Epithelial cell of esophagus (primary cell): ENCODE results near the gene WDR46.

Experiments used
- DNase-seq: peaks from one replicate; pipeline ENCODE4 v3.0.0; 2010; ENCODE audit warnings: low read depth
- H3K4me3 ChIP-seq: 2 replicates; pipeline ENCODE4 v1.5.1; 2011; ENCODE audit warnings: mild to moderate bottlenecking, low read length, control low read depth
- CTCF ChIP-seq: IDR thresholded peaks from 2 replicates; pipeline ENCODE4 v1.5.1; 2011; ENCODE audit warnings: low read depth, mild to moderate bottlenecking, low read length, control low read depth, inconsistent platforms; ENCODE audit not compliant: insufficient read depth; ENCODE audit errors: missing control alignments

The WDR46 gene

GRCh38 chr6:33317669-33318425 lies 28.8 kb upstream of the WDR46 start, which contains the start of gene ZBTB22:
Gene ZBTB22 (minus strand): TSS chr6:33317744. CDS start chr6:33316916, 828 bp downstream.
- TF ChIP-seq CTCF: no peak
- peak; percentile 100 for DNase-seq
- peak within 1 kb of the TSS; percentile 68 for H3K4me3 ChIP-seq

- no peak for TF ChIP-seq CTCF
- H3K4me3 ChIP-seq: peak overlapping the region; percentile 68
- DNase-seq: no peak
Measured at GRCh38 chr6:33317419-33317668, 28.3 kb upstream of the WDR46 start.

DNA sequence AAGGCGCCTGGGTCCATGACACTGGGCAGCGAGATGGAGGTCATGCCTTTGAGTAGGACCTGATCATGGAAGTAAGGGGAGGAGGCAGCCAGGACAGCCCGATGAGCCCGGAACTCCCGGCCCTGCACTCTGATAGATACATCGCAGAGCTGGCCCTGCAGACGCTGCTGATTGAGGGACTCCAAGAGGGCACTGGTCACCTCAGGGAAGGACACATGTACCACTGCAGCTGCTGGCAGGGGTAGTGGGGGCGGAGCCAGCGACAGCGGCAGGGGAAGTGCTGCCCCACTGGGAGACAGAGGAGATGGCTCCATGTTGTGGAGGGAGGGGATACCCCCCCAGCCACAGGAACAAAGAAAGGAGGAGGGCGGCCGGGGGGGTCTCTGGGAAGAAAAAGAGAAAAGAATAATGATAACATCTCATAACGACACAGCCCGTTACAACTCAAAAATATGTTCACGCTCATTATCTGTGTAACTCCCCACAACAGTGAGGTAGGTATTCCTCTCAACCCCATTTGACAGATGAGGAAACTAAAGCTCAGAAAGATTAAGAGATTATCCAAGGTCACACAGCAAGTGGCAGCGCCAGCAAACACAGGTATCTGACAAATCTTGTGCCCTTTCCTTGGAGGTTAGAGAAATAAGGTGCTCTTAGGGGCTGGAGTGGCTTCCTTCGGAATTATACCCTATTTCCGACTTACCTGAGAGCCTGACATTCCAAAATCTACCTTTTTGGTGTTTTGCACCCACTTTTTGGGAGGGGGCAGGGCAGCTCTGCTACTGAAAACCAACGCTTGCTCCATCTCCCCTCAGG lies 27.8 kb upstream of the WDR46 start:
- no peak for TF ChIP-seq CTCF
- H3K4me3 ChIP-seq: peak overlapping the region; percentile 68
- no peak for DNase-seq

DNA sequence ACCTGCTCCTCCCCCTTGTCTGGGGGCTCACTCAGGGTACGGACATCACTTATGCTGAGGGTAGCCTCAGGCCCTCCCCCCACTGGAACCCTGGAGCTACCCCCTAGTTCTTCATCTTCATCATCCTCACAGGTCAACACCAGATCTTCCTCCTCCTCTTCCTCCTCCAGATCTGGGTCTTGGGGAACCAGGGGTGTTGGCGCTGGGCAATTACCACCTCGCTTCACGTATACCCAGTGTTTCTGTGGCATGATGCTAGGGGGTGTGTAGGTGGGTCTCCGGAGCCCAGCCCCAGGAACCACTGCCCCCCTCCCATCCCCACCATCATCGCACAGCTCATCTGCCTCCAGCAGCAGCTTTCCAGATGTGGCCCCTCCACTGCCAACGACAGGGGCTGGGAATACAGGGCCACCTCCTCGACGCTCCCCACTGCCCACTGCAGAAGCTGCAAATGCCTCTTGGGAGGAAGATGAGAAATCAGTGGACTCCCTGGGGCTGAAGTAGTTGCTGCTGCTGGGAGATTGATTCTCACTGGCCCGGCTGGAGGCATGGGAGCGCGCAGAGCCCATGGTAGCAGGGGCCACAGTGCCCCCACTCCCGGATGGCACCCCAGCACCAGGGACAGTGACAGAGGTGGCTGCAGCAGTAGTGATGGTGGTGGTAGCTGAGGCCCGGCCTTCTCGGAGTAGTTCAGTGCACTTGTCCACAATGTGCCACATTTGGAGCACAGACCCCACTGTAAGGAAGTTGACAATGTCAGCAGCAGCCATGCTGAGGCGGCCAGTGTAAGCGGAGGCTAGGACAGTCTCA lies 27.0 kb upstream of the WDR46 start:
- DNase-seq: no peak
- H3K4me3 ChIP-seq: no peak overlapping the region
- TF ChIP-seq CTCF: no peak

DNA sequence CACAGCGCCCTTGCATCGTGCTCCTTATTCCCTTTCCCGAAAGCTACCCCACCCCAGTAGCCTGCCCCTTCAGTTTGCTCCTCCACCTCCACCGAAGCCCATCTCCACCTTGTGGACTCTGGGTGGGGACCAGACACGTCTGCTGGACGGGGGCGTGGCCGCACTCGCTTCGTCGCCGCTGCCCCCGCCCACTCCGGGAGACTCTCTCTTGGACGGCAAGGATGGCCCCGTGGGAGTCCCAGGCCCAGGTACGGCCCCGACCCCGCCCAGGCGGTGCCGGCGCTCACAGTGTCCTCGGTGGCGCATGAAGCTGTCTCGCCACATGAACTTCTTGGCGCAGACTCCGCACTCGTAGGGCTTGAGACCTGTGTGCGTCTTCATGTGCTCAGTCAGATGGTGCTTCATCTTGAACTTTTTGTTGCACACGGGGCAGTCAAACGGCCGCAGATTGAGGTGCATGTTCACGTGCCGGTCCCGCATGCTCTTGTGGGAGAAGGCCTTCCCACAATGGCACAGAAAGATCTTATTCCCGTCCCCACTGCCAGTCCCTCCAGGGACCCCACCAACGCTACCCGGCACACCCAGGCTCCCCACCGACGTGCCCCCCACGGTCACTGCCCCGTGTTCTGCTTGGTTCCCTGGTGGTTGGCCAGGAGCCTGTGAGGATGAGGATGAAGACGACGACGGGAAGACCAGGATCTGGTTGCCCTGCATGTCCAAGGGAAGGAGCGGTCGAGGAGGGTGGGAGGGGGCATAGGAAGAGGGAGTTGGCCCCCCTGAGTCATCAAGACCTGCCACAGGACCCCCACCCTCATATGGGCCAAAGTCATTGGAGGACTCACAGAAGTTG lies 26.1 kb upstream of the WDR46 start:
- DNase-seq: peak; percentile 56
- TF ChIP-seq CTCF: no peak
- H3K4me3 ChIP-seq: peak overlapping the region; percentile 90

GRCh38 chr6:33314515-33314942 lies 25.5 kb upstream of the WDR46 start:
- TF ChIP-seq CTCF: no peak
- peak; percentile 86 for DNase-seq
- H3K4me3 ChIP-seq: peak overlapping the region; percentile 90
